GM21619 (cell line): ENCODE results near the gene KCNK3.

ENCODE experiments used
- ATAC-seq: cut with Tn5 transposase; IDR thresholded peaks from one replicate; pipeline ENCODE4 v1.9.1; 2021; ENCODE audit not compliant: unreplicated experiment

KCNK3 gene

GRCh38 chr2:26687801-26688200 lies 4.7 kb upstream of the KCNK3 start:
- no peak for ATAC-seq

DNA sequence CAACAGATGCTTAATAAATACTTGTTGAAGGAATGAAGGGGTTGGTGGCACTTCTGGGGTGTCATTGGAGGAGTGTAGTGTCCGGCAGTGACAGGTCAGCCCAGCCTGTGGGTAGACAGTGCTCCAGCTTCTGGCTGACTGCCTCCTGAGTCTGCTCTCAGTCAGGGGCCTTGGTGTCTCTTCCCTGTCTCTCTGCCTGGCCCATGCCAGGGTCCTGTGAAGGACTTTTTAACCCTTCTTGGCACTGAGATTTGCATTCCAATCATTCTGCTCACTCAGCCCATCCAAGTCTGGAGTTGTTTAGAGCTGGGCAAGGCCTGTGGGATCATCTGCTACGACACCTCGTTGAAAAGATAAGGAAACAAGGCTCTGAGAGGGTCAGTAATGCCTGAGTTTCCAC lies 1.4 kb upstream of the KCNK3 start:
- no peak for ATAC-seq

GRCh38 chr2:26691881-26692278 lies 642 bp upstream of the KCNK3 start:
- ATAC-seq: no peak

DNA sequence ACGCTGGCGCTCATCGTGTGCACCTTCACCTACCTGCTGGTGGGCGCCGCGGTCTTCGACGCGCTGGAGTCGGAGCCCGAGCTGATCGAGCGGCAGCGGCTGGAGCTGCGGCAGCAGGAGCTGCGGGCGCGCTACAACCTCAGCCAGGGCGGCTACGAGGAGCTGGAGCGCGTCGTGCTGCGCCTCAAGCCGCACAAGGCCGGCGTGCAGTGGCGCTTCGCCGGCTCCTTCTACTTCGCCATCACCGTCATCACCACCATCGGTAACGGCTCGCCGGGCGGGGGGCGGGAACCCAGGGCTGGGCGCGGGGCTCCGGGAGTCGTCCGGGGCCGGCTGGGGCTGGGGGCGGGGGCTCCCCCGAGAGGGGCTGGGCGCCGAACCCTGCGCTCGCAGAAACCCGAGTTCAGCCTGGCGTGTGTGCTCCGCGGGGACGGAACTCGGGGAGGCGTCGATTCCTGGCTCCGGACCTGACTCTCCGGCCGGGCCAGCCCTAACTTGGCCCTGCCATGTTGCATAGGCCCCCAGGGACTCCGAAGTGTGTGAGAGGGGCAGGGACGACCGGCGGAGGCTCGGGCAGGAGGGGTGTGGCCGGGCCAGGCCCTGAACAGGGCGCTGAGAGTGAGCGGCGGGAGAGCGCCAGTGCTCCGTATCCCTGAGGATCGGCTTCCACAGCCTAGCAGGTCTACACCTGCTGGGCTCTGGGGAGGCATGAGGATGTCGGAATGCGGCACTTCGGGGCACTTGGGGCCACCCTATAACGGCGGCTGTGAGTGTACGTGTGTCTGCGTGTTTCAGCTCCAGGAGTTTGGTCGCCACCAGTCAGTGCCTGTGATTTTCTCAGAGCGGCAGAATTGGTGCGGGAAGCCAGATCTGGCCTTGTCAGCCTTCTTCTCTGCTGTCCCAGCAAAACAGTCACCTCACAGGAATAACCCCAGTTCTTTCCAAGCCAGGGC lies 651 bp downstream of the KCNK3 start:
- ATAC-seq: no peak

- ATAC-seq: no peak
Observed at GRCh38 chr2:26694001-26694400, 1.5 kb downstream of the KCNK3 start.

DNA sequence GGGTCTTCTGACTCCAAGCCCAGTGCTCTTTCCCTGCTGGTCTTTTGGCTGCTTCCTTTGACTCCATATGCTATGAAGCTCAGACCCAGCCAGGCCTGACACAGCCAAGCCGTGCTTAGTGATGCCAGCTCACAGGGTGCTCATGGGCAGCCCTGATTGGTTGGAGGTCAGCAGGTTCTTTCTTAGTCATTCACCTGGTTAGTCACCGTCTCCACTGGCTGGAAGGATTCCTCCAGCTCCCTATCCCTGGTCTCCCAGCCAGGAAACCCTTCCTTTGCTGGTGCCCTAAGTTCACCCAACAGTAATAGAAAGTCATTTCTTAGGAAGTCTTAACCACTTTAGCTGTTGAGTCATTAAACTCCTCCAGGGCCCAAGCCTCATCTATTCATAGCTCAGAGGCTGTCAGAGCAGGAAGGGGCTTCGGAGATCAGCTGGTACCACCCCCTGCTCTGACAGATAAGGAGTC lies 3.9 kb downstream of the KCNK3 start:
- no peak for ATAC-seq

- no peak for ATAC-seq
Observed at GRCh38 chr2:26697425-26697824, 4.9 kb downstream of the KCNK3 start.

- no peak for ATAC-seq
Observed at GRCh38 chr2:26699295-26699694, 6.8 kb downstream of the KCNK3 start.

GRCh38 chr2:26700078-26700477 lies 7.6 kb downstream of the KCNK3 start:
- no peak for ATAC-seq

DNA sequence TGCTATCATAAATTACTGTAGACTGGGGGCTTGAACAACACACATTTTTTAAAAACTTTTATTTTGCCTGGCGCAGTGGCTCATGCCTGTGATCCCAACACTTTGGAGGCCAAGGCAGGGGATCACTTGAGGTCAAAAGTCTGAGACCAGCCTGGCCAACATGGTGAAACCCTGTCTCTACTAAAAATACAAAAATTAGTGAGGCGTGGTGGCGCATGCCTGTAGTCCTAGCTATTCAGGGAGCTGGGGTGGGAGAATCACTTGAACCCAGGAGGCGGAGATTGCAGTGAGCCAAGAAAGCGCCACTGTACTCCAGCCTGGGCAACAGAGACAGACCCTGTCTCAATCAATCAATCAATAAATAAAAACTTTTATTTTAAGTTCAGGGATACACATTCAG lies 9.1 kb downstream of the KCNK3 start:
- ATAC-seq: no peak

- no peak for ATAC-seq
Observed at GRCh38 chr2:26702025-26702424, 9.5 kb downstream of the KCNK3 start.

- ATAC-seq: no peak
Observed at GRCh38 chr2:26704441-26704977, 12.0 kb downstream of the KCNK3 start.

DNA sequence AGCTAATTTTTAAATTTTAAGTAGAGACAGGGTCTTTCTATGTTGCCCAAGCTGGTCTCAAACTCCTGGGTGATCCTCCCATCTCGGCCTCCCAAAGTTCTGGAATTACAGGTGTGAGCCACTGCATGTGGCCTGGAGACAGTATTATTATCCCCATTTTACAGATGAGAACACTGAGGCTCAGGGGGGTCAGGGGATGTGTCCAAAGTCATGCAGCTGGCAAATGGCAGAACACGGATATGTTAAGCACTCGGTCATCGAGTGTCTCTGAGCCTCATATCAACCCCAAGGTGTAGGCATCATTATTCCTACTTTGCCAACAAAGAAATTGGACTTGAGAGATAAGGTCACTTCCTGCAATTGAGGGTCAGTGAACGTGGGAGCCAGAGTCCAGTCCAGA lies 12.6 kb downstream of the KCNK3 start:
- no peak for ATAC-seq

- no peak for ATAC-seq
Observed at GRCh38 chr2:26706093-26706492, 13.6 kb downstream of the KCNK3 start.

GRCh38 chr2:26706616-26707473 lies 14.3 kb downstream of the KCNK3 start:
- ATAC-seq: no peak

- no peak for ATAC-seq
Observed at GRCh38 chr2:26707747-26708146, 15.2 kb downstream of the KCNK3 start.

DNA sequence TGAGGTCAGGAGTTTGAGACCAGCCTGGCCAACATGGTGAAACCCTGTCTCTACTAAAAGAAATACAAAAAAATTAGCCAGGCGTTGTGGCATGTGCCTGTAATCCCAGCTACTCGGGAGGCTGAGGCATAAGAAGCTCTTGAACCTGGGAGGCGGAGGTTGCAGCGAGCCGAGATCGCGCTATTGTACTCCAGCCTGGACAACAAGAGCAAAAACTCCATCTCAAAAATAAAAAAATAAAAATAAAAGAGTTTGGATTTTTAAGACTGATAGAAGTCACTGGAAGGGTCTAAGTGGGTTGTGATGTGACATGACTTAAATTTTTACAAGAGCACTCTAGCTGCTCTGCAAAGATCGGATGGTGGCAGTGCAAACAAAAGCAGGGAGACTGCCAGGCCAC lies 15.9 kb downstream of the KCNK3 start:
- ATAC-seq: no peak

- no peak for ATAC-seq
Observed at GRCh38 chr2:26709323-26710110, 17.0 kb downstream of the KCNK3 start.

DNA sequence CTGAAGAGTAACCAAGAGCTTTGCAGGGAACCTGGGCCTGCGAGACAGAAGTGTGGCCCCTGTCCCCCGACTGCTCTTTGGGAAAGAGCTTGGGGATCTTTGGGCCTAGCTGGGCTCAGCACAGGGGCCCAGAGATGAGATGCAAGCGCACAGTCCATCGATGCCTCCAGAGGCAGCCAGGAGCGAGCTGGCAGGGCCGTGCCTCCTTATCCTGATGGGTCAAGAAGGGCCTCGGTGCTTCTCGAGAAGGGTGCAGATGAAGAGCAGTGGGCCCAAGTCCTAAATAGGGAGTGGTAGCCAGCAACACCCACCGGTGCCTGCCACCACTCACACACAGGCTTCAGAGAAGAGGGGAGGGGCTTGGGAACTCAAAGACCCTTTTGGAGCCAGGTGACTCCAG lies 17.6 kb downstream of the KCNK3 start:
- ATAC-seq: no peak

GRCh38 chr2:26710743-26711456 lies 18.4 kb downstream of the KCNK3 start:
- ATAC-seq: no peak
